Astrocyte of the hippocampus (primary cell): ENCODE results near the gene ASCC2.

Experiments used
- DNase-seq: peaks from one replicate; pipeline ENCODE4 v3.0.0; 2011; ENCODE audit warnings: low read depth, low spot score

The ASCC2 gene

DNA sequence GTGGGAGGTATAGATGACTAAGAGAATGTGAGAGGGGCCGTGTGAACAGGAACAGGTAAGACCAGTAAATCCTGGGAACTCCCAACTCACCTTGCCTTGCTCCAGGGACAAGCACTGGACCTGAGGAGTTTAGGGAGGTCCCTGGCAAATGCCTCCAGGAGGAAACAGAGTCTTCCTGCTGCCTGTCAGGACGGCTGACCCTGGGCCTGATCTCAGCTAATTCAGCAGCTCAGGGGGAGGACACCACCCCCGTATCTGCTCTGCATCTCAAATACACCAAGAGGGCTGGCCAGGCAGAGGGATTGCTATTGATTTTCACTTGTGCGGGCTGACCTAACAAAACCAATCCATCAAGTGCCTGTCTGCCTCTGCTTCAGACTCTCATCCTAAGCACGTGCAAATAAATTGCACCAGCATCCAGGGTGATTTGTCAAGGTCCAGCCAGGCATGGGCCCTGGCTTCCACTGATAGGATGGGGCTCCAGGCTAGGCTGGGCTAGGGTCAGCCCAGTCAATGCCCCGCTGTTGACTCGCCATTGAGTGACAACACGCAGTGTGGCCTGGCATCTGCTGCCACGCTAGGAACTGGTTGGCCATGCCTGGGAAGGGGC is 50.6 kb downstream of the ASCC2 start:
- DNase-seq, result no peak

DNA sequence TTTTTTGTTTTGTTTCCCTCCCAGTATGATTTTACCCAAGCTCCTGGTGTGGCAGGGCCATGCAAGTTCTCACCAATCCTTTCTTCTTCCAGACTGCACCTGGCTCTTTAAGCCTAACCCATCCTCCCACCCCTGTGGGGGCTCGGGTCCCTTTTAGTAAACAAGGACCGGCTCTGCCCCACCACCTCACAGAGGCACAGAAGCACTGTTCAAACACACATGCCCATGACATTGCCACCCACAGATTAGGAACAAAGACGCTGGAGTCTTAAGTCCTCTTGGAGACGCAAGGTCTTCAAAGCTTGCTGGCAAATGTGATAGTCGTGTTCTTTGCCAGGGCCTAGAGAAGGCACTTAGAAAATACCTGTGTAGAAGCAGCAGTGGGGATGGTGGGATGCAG is 52.0 kb downstream of the ASCC2 start:
- no peak for DNase-seq

DNA sequence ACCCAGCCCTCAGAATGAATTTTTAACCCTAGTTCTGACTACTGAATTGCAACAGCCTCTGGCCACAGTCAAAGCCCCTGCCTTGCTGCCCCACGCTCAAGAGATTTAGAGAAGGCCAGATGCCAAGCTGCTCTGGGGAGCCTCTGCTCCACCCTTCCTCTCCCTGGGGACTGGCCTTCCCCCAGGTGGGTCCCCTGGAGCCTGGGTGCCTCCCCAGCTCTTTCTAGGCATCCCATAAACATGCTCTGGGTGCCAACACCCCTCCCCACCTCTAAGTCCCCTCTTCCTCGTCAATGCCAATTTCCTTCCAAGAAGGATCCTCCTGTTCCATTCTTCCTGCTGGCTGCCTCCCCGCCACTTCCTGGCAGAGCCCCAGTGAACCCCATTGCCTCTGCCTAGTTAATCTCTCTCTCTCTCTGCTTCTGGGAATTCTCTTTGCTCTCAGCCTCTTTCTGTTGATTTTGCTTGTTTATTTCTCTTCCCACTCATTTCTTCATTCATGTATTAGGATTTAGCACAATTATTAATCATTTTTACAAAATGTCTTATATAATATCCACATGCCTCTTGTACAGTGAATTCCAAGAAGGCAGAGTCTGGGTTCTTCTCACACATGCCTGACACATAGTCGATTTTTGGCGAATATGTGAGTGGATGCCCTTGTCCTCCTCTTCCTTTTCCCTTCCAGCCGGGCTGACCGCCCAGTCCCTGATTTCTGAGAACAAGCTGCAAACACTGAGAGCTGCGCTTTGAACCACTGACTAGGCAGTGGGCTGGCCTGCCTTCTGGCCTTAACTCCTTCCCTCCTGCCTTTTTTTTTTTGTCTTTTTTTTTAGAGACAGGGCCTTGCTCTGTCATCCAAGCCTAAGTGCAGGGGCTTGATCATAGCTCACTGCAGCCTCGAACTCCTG is 53.4 kb downstream of the ASCC2 start:
- DNase-seq, result peak; percentile 38

DNA sequence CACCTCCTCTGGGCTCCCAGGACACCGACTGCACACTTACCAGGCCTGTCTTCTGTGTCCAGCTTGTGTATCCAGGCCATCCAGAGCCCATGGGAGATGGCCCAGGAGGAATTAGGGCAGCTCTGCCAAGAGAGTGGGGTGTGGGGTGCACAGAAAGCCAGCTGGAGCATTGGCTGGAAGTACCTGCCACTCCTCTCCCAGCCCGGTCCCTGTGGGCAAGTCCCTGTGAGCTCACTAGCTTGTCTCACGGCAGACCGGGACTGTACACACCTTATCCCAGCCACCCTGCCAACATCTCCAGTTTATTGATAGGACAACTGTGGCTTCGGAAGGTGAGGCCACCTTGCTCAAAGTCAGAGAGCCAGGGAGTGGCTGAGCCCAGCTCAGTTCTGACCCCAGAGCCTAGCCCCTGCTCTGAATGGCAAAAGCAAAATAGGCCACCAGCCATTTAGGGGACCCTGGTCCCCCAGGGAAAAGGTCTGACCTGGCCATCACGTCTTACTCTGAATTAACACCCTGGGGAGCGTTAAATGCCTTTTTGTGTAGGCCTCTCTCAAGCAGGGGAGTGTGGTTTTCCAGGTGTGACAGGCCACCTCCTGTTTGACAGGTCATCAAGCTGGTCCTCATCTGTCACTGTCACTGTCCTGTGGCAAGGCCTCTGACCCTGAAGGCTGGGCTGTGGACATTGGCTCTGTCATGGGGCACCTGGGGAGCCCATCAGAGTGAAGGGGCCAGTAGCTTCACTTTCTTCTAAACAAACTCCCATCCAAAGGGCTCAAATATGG is 55.8 kb downstream of the ASCC2 start:
- peak; percentile 72 for DNase-seq

DNA sequence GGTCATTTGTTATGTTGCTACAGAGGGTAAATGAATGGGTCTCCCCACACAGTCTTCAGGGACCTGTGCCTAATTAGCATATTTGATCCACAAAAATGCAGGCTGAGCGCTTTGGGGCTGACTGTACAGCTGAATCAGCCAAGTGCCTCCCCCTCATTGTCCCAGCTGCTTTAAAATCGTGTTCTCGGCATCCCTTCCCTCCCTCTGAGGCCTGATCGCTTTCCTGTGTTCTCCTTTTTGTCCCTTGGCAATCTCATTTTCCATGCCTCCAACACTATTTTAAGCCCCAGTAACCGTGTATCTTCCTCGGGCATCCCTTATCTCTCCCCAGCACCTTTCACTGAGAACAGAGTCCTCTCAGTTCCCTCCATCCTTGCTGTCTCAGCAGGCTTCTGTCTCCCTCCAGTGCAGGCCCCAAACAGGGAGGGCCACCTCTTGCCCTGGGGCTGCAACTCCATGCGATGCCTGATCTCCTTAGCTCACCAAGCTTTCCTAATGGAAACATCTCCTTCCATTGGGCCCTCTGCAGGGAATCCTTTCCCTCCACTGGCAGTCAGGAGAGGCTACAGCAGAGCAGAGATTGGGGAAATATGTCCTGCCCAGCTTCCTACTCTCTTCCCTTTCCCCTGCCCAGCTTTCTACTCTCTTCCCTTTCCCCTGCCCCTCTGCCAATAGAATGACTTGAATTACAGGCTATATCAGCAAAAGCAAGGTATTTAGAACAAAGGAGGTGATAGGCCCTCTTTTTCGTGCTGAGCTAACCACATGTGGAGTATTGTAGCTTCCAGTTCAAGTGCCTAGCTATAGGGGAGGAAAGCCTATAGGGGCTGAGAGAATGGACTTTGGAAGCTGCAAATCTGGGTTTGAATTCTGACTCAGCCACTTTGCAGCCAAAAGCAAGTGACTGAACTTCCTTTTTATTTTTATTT is 57.1 kb downstream of the ASCC2 start:
- peak; percentile 96 for DNase-seq

DNA sequence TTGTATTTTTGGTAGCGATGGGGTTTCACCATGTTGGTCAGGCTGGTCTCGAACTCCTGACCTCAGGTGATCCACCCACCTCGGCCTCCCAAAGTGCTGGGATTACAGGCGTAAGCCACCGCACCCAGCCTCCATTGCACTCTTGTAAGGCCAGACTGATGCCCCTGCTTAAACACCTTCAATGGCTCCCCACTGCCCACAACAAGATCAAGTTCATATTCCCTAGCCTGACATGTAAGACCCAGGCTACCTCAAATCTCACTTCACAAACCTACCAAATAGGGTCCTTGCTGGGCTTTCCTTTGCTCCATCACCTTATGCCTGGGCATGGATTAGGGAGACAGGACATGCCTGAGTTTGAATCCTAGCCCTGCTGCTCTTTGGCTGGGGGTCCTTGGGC is 57.9 kb downstream of the ASCC2 start:
- DNase-seq, result no peak

DNA sequence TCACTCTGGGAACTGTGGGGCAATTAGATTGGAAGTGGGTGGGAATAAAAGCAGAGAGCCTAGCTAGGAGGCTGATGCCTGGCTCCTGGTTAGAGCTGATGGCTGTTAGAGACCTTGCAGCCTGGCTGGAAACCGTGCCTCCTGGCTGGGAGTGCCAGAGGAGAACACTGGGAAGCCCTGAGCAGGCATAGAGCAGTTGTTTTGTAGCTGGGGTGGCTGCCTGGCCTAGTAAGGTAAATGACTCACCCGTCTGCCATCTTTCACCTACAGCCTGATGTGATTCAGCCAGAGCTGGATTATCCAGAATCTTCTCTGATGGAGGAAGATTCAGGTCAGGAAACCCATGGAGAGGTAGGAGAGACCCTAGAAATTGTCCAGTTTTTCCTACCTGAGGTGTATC is 64.8 kb downstream of the ASCC2 start:
- DNase-seq, result peak; percentile 75

DNA sequence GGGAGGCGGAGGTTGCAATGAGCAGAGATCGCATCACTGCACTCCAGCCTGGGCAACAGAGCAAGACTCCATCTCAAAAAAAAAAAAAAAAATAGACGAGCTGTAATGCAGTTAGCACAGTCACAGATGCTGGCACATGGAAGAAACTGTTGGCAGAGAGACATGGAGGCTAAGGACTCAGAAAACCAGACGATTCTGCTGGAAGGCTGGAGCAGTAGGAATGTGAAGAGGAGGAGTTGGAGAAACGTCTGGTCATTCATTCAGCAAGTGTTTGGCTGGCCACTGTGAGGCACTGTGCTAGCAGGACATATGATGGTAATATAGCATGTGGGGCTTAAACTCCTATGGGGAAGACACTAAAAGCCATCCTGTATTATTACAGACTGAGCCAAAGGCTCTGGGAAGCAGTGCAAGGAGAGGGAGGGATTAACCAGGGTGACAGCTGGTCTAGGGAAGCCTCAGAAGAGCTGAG is 65.9 kb downstream of the ASCC2 start:
- peak; percentile 75 for DNase-seq

DNA sequence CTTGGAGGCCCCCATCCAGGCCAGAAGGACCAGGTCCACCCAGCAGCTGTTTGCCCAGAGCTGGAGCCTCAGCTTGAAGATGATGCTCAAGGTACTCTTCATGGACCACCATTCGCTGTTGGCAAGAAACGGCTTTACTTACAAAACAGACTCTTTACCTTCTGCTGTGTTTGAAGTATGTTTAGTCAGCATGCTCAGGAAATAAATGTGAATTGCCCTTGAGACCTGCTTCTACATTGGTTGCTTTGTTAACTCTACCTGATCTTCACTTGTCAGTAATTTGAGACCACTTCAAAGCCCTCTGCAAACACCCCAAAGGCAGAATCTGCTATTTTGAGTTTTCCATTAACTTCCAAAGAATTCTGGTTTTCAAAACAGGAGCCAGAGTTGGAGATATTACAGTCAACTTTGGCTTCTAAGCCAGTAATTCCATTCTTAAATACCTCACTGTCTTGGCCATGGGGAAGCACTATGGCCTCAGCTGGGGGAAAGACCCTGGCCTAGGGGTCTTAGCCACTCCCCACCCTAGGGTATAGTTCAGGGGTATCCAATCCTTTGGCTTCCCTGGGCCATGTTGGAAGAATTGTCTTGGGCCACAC is 68.3 kb downstream of the ASCC2 start:
- no peak for DNase-seq

DNA sequence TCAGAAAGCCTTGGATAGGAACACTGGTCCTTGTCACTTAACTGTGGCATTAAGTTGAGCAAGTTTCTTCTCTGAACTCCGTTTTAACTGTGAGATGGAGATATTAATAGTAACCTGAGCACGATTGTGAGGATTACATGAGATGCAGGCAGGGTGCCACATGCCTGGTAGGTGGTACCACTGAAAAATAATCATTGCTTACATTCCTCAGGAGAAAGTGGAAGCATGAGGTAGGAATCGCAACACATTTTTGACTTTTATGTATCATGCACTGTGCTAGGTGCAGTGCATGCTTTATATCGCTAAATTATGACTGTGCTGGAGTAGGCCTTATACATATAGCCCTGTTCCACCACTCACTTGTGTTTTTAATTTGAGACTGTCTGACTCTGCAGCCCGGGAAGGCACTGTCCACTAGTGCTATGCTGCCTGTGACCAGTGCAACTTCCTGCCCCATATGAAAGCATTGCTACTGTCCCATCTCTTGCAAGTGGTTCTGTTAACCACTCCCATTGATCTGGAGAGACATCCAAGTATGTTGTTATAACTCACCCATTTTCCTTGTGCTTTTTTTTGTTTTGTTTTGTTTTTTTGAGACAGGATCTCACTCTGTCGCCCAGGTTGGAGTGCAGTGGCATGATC is 69.9 kb downstream of the ASCC2 start:
- peak; percentile 24 for DNase-seq

DNA sequence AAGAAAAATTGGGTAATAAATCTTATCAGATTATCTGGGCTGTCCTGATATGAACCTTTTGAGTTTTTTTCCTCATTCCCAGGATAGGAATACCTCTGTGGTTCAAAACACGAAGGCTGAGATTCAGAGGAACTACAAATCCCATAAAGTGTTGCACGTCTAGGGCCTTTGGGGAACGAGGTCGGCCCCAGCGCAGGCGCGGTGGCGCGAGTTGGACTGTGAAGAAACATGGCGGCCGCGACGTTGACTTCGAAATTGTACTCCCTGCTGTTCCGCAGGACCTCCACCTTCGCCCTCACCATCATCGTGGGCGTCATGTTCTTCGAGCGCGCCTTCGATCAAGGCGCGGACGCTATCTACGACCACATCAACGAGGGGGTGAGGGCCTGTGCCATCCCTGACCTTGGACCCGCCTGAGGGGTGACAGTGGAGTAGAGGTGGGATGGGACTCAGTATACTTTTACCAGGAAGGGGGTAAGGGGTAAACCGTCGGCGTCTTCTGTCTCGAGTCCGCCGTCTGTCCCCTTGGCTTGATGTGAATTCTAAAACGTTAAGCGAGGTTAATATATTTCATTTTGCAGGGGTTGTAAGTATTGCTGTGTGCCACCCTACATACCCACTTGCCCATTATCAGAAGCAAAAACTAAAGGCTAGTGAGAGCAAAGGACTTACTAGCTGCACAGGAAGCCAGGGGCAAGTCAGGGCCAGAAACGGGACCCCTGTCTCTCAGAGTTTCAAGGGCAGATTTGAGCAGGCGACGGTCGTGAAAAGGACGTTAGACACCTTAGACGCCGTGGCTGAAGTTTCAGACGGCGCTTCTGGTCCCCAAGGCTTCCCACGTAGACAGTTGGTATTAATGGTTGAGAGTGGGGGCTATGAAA is 70.7 kb downstream of the ASCC2 start, which contains the start of gene UQCR10:
TSS of gene UQCR10 (plus strand) at position 199 of the 881 bp plus-strand sequence. CDS start at position 229, 30 bp downstream.
- DNase-seq, result peak; percentile 95

DNA sequence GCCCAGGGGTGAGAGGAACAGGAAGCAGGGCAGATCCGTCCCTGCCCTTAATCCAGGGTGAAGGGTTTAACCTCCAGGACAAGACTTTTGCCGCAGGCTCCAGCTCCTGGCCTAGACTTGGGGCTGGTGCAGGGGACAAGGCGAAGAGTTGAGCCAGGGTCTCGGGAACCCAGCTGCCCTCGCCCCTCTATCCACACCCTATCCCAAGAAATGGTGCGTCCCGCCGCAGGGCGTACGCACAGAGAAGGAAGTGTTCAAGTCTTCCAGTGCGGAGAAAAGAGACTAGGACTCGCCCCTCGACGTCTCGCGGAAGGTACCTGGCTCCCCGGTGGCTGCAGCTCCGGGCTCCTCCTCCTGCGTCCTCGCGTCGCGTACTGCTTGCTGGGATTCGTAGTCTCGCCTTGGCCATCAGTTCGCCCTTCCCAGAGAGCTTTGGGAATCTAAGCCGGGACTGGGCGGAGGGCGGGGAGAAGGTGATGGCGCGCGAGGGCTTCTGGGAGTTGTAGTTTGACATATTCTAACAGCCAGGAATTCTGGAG is 71.4 kb downstream of the ASCC2 start, which contains the start of gene ZMAT5:
TSS of gene ZMAT5 (minus strand) at position 376 of the 539 bp plus-strand sequence. CDS start 18,463 bp downstream, outside the sequence.
- peak; percentile 99 for DNase-seq

DNA sequence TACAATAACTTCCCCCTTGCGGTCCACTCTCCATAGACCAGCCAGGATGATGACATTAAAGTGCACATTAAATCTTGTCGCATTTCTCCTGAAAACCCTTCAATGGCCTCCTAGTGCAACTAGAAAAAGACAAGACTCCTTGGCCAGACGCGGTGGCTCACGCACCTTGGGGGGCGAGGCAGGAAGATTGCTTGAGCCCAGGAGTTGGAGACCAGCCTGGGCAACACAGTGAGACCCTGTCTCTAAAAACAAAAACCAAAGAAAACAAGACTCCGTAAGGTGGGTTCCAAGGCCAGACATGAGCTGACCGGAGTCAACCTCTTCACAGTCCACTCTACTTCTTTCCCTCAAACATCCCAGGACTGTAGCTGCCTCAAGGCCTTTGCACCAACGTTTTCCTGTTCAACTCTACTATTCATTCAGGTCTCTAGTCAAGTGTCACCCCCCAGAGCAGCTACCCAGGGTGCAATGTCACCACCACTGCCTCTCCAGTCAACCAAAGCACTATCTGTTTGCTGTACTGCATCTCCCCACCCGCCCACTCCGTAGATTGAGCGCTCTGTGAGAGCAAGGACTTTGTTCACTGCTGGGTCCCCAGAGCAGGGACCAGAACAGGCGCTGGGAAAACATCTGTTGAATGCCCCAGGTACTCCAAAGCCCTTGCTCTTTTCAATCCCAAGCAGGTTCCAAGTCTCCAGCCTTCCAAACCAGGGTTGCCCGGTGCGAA is 72.0 kb downstream of the ASCC2 start:
- DNase-seq, result no peak

DNA sequence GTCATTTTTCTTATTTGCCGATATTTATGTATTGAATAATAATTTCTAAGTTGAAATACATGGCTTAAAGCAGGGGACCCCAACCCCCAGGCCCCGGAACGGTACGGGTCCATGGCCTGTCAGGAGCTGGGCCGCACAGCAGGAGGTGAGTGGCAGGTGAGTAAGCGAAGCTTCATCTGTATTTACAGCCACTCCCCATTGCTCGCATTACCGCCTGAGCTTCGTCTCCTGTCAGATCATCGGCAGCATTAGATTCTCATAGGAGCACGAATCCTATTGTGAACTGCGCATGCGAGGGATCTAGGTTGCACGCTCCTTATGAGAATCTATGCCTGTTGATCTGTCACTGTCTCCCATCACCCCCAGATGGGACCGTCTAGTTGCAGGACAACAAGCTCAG is 75.8 kb downstream of the ASCC2 start:
- no peak for DNase-seq

DNA sequence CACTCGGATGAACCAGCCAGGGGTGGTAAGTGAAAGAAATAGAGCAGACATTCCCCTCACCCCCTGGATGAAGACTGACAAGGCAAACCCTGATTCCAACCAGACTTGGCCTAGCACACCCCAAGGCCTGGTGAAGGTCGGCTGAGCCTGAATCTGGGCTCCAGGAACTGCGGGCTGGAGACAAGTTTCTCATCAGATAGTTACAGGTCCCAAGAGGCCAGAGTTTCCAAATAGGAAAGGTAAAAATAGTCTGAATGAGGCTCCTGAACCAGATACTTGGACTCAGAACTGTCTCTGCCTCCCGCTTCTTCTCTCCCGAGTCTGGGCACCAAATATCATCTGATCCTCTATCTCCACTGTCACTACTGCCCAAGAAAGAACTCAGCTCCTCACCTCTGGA is 79.1 kb downstream of the ASCC2 start:
- no peak for DNase-seq

DNA sequence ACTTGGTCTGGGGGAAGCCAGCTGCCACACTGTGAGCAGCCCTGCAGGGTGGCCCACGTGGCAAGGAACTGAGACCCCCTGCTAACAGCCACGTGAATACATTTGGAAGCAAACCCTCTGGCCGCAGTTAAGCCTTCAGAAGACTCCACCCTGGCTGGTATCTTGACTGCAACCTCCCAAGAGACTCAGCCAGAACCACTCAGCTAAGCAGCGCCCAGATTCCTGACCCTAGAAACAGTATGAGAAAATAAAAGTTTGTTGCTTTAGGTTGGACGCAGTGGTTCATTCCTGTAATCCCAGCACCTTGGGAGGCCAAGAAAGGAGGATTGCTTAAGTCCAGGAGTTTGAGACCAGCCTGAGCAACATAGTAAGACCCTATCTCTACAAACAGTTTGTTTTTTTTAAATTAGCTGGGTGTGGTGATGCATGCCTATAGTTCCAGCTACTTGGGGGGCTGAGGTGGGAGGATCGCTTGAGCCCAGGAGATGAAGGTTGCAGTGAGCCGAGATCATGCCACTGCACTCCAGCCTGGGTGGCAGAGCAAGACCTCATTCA is 79.9 kb downstream of the ASCC2 start:
- no peak for DNase-seq

DNA sequence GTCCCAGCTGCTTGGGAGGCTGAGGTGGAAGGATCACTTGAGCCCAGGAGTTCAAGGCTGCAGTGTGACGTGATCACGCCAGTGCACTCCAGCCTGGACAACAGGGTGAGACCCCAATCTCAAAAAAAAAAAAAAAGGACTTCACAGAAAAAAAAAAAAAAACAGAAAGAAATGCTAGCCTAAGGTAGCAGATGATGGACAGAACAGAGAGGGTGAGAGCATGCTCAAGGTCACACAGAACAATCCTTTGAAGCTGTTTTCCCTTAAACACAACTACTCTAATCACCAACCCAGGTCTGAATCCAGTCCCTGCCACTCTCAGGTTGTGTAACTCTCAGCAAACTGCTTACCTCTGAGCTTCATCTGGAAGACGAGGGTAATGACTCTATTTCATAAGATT is 81.0 kb downstream of the ASCC2 start:
- DNase-seq, result no peak

DNA sequence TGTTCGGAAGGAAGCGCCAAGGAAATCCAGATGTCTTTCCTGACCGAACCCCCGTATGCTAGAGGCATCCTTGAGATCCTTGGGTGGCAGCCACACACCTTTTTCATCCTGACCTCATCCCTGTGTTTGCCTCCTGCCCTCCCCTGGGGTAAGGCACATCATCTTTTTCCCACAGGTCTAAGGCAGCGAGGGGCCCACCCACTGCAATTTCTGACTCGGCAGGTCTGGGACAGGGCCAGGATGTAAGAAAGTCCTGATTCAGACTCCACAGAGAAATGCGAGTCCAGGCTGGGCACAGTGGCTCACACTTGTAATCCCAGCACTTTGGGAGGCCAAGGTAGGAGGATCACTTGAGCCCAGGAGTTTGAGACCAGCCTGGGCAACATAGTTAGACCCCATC is 81.7 kb downstream of the ASCC2 start:
- DNase-seq, result no peak
